ENCODE results near the gene CD300C.
"Not testable (repeated sequence)": the region's sequence is repeated elsewhere in the genome, so short reads cannot be mapped to it uniquely, and the experiment has no call there.

Gene CD300C

DNA sequence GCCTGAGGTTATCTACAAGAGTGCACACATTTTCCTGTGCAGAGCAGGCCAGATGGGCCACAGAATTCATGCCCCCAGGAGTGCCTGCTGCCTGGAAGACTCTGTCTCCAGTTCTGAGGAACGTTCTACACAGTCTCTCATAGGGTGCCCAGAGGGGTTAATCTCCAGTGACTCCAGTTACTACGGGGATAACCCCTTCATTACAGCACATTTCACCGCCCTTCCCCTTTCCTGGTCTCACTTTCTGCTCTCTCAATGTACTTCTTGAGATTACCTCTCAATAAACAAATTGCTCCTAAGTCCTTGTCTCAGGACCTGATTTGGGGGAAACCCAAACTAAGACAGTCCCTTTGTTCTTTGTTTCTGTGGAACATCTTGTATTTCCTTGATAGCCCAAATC lies 15.7 kb upstream of the CD300C start:
- no peak for DNase-seq (ENCODE audit: low spot score)

DNA sequence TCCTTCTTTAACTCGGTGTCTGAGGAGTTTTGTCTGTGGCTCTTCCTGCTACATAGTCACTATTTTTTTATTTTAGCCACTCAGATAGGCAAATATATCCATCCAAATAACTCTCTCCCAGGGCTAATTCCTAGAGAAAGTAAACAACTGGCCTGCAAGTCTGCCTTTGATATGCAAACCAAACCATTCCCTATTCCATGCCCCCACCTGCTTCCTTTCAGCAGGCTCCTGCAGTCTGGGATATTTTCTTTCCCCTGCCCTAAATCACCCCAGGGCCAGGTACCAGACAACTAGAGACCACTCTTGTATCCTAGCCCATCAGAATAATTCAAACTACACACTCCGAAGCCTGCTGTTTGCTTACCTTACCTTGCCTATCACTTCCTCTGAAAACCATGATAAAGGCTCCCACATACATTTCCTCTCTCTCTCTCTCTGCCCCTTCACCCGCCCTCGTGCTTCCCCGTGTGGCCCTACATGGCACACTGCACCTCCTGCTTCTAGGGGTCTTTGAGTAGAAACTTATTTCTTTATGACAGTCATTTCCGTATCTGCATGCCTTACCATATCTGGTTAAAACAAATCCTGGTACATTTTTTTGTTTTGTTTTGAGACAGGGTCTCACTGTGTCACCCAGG lies 13.1 kb upstream of the CD300C start:
- no peak for DNase-seq (ENCODE audit: low spot score)

DNA sequence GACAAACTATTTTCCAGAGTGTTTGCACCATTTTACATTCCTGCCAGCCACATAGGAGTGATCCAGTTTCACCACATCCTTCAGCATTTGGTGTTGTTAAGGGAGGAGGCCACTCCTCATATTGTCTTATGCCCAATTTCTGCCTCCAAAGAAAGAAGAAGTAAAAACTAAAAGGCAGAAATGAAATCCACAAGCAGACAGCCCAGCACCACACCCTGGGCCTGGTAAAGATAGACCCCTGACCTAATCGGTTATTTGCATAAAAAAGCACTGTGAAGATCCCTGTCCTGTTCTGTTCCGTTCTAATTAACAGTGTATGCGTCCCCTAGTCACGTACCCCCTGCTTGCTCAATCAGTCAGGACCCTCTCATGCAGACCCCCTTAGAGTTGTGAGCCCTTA lies 12.5 kb upstream of the CD300C start:
- not testable (repeated sequence) for DNase-seq (ENCODE audit: low spot score)

DNA sequence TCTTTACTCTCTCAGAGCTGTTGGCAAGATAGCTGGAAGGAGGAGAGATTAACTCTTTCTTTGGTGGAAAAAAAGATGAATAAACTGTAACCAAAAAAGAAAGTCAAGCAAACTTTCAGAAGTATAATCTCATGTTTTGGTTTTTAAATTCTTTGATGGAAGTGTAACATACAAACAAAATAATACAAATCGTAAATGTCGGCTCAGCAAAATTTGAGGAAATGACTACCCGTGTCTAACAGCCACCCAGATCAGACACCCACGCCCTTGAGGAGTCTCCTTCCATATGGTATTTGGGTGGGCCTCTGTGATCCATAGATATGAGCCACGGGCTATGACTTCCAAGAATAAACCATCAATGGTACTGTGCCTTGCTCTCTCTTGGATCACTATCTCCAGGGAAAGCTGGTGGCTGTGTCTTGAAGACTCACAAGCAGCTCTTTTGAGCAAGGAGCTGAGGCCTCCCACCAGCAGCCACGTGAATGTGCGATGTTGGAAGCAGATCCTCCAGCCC lies 9.6 kb upstream of the CD300C start:
- DNase-seq (ENCODE audit: low spot score), result no peak

DNA sequence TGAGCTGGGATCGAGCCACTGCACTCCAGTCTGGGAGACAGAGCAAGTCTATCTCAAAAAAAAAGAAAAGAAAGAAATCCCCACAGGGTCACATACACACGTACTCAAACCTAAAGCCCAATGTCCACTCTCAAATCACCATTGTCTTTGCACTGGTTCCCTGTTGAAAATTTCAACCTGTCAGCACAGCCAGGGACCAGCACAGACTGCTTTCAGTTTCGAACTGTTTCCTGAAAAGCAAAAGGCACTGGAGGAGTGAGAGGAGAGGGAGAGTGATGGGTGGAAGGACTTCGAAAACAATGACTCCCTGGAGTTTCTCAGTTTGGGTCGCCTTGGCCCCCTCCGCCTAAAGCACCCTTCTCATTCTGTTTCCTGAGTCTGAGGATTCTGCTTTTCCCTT lies 9.0 kb upstream of the CD300C start:
- DNase-seq (ENCODE audit: low spot score), result no peak

DNA sequence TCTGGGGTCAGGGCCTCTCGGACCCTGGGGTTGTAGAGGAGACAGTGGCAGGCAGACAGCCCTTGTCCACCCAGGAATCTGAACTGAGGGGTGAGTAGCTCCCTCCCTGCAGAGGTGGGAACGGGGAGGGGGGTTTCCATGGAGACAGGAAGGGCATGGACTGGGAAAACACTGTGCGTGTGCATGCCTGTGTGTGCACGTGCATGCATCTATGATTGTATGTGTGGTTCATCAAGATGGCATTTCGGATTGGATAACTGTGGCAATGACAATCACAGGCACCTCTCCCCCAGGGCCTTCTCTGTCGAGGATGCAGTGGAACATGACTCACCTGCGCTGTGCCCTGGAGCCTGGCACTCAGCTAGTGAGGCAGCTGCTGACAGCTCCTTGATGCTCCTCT lies 6.1 kb upstream of the CD300C start:
- no peak for DNase-seq (ENCODE audit: low spot score)

DNA sequence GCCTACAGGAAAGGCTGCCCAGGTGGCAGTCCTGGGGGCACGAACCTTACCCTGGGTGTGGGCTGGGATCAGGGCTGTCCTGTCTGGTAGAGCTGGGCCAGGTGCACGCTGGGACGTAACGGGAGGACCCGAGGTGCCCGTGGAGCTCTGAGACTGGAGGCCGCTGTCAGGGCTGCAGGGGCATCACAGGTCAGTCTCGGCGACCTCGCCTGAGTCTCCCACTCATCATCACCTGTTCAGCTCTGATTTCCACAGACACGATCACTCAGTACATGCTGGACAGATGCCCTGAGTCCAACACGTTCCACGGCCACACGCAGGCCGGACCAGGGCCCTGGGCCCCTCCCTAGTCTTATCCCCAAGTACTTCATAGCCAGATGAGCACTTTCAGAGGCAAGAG lies 4.7 kb upstream of the CD300C start:
- no peak for DNase-seq (ENCODE audit: low spot score)

DNA sequence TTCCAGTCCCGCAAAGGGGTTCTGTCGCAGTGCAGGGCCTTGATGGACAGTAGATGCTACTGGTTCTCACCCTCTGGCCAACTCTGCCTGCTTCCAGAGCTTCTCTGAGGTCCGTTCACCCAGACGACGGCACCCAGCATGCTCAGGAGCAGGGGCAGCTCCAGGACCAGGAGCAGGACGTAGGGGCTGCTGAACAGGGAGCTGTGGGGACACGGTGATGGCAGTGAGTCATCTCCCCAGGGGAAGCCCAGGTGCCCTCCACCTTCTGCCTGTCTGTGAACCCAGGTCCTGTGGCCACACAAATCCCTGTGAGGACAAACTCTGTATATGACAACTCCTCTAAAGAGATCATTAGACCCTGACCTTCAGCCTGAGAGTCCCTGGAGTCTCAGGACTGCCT lies 3.4 kb upstream of the CD300C start:
- DNase-seq (ENCODE audit: low spot score), result no peak

DNA sequence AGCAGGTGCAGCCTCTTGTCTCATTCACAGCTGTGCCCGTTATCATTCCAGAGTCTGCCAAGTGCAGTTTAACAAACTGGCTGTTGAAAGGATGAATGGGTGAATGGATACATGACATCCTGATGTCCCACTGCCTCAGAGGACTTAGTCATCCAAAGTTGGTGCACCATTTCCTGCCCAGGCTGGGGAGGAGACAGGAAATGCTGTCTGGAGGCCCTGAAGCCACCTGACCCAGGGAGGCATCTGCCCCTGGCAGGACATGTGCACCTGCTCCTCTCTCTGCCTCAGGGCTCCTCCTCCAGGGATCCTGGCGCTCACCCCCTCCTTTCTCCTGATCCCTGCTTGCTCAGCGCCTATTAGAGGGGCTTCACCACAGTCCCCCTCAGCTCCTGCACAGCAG lies 1.8 kb upstream of the CD300C start:
- no peak for DNase-seq (ENCODE audit: low spot score)

DNA sequence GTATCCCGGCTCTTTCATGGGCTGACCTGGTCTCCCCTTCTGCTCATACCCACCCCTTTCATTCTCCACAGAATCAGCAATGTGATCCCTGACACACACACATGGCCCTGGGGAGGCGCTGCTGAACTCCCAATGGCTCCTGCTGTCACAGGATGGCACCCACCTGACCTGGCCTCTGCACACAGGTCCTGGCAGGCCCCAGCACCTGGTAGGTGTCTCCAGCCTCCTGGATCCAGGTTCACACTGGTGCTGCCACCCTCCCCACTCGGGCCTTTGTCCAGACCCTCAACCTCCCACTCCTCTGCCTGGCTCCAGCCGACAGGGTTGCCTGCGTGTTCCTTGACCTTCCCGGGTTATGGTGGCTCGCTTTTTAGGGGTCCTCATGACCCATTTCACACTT lies 1.3 kb upstream of the CD300C start:
- no peak for DNase-seq (ENCODE audit: low spot score)

DNA sequence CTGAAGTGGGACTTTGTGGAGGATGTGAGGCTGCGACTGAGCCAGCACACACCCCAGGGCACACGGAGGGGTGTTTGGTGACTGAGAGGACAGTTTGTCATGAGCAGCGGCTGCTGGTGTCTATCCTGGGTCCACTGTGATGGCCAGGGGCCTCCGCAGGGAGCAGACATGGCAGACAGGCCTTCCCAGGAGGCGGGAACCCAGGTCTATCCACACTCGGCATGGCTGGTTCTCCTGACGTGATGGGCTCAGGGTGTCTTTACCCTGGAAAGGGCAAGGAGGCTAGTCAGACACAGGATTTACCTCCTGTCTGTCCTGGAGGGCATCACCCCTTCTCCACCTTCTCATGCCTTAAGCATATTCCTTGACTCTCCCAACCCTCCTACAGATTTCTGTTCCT lies 671 bp upstream of the CD300C start:
- DNase-seq (ENCODE audit: low spot score), result no peak

DNA sequence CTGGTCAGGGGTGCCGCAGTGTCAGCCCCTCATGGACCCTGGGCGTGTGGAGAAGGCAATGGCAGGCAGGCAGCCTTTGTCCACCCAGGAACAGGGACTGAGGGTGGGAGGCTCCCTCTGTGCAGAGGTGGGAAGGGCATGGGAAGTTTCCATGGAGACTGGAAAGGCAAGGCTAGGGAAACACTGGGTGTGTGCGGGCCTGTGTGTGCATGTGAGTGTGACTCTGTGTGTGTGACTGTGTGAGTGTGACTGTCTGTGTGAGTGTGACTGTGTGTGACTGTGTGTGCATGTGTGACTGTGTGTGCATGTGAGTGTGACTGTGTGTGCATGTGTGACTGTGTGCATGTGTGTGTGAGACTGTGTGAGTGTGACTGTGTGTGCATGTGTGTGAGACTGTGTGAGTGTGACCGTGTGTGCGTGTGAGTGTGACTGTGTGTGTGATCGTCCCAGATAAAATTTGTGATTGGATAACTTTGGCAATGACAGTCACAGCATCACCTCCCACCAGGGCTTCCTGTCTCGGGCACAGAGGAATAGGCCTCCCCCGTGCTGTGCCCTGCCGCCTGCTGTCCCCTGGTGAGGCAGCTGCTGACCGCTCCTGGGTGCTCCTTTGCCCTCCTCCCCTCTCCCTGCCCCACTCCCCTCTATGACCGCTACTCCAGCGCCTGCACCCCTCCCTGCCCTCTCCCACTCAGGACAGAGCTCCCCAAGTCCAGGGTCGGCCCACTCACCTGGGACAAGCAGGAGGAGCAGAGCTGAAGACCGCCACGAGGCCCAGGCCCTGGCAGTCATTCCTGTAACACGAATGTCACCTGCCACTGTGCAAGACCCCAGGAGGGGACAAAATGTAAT lies 698 bp downstream of the CD300C start:
- DNase-seq (ENCODE audit: low spot score), result no peak

DNA sequence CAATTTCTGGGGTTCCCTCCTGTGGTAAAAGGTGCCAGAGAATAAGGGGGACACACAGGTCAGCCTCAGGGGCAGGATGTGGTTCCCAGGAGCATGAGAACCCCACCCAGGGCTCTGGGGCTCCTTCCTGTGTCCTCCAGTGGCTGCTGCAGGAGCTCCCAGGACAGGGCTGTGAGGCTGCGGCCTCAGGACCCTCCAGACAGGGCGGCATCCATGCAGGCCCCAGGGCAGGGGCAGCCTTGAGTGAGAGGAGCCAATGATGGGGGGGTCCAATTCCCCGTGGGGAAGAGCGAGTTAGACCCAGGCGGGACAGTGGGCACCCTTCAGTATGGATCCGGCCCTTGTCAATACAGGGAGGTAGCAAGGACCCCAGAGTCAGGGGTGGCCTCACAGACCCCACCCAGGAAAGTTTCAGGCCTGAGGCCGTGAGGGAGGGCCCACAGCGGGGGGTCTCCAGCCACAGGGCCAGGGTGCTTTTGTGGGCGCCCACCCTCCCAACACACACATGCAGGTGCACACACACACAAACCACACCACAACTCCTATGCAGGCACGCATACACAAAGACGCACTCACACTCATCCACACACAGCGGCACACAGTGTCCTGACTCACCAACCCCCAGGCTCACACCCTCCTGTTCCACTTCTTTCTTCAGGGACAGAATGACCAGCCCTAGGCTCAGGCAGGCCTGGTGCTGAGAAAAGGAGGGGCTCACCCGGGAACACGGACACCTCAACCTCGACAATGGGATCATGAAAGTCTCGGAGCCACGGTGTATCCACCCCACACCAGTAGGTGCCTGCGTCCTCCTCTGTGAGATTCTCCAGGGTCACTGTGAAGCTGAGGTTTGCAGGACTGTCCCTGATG lies 1.8 kb downstream of the CD300C start:
- no peak for DNase-seq (ENCODE audit: low spot score)

DNA sequence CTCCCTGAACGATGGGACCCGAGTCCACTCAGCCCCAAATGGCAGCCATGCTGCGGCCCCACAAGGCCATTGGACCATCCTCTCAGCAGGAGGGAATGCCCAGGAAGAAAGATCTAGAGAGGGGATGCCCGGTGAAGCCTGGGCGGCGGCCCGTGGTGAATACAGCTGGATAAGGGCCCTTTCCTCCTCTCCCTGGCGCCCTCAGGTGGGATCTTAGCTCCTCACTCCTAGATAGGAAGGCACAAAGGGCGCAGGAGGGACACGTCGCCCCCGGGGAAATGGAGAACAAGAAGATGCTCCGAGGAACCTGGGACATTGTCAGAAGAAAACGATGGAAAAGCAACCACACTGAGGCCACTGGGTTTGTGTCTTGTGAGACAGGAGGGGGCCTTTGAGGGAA lies 2.5 kb downstream of the CD300C start:
- no peak for DNase-seq (ENCODE audit: low spot score)

DNA sequence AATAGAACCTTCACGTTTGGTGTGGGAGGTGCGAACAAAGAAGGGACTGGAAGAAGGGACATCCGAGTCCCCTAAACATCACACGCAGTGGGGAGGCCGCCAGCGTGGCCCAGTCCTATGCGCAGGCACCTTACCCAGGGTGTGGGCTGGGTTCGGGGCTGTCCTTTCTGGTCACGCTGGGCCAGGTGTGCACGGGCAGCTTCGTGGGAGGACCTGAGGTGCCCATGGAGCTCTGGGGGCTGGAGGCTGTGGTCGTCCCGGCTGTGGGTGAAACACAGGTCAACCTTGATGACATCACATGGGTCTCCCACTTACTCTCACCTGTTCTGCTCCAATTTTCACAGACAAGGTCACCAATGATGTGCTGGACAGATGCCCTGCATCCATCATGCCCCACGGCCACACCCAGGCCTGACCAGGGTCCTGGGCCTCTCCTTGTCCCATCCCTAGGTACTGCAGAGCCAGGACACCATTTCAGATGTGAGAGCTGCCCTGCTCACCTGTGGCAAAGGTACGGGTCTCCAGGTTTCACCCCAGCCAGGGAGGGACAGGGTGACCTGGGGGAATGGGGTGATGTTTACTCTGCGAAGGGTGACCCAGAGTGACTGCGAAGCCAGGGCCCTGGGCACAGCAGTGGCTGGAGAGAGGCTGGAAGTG lies 3.1 kb downstream of the CD300C start:
- DNase-seq (ENCODE audit: low spot score), result peak; percentile 33

DNA sequence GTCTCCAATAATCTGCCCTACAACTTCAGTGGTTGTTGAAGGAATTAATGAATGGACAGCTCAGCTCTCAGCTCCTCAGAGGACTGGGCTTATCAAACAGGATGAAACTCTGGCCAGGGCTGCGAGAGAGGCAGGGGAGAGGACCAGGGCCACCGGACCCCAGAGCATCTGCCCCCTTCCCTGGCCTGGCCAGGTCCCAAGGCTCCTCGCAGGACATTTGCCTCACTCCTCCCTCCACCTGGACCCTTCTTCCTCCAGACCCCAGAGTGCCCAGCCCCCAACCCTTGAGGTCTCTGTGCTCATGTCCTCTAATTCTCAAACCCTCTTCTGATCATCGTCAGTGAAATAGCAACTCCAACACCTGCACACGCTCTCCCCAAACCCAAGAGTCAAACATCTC lies 3.7 kb downstream of the CD300C start:
- peak; percentile 36 for DNase-seq (ENCODE audit: low spot score)

DNA sequence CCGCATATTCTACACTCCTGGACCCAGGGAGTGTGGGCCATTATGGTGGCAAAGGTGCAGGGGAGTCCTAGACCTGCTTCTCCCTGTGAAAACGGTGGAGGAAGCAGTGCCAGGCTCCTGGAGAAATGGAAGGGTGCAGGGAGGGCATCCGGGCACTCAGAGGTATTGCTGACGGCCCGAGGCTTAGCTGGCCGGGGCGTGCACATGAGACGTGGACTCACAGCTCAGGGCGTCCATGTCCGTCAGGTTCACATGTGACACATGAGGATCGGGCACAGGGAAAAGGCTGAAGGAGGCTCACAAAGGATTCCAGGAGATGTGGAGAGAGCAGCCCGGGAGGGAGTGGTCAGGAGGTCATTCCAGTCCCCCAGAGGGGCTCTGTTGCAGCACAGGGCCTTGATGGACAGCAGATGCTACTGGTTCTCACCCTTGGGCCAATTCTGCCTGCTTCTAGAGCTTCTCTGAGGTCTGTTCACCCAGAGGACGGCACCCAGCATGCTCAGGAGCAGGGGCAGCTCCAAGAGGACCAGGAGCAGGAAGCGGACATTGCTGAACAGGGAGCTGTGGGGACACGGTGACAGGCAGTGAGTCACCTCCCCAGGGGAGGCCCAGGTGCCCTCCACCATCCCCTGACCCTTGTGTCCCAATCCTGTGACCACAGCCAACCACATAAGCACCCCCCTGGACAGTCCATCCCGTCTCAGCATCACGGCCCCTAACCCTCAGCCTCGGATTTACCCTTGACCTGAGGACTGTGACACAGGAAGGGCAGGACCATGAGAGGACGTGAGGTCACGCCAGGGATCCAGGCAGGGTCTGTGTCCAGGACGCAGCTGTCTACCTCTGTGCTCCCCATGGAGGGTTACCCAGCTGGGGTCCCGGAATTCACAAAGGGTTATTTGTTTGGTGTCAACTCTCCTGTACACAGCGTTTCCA lies 4.5 kb downstream of the CD300C start:
- DNase-seq (ENCODE audit: low spot score), result peak; percentile 46

DNA sequence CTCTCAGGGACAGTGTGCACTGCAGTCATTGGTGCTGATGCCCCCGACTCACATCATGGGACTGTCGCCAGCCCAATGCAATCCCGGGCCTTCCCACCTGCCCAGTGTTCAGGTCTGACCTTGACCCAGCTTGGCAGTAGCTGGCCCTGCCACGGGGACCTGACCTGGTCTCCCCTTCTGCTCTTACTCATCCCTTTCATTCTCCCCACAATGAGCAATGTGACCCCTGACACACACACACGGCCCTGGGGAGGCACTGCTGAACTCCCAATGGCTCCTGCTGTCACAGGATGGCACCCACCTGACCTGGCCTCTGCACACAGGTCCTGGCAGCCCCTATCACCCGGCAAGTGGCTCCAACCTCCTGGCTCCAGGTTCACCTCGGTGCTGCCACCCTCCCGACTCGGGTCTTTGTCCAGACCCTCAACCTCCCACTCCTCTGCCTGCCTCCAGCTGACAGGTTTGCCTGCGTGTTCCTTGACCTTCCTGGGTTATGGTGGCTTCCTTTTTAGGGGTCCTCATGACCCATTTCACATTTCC lies 6.6 kb downstream of the CD300C start:
- DNase-seq (ENCODE audit: low spot score), result no peak

DNA sequence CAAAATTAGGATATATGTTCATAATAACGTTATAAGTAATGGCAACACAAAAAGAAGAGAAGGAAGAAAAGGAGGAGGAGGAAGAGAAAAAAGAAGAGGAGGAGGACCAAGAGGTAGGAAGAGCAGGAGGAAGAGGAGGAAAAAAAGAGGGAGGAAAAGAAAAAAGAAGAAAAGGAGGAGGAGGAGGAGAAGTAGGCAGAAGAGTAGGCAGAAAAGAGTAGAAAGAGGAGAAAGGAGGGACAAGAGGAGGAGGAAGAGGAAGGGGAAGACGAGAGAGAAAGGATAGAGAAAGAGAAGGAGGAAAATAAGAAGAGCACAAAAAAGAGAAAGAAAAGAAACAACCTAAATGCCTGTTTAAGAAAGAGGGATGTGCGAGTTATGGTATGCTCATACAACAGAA lies 9.0 kb downstream of the CD300C start:
- no peak for DNase-seq (ENCODE audit: low spot score)

DNA sequence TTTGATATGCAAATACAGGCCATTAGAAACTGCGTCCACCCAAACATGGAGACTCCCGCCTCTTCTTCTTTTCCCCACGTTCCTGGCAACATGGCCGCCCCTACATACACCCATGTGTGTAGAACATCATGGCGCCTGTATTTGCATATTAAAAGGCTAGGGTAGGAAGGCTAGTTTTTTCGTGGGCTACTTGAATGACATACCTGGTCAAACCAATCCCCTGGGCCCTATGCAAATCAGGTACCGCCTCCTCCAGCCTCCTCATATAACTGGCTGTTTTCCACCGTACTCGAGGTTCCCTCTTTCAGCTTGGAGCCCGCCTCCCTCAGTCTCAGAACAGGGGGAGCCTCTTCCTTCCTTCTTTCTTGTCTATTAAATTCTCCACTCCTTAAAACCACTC lies 13.8 kb downstream of the CD300C start:
- peak; percentile 45 for DNase-seq (ENCODE audit: low spot score)
